ENCODE data around the gene ANAPC2.

ANAPC2 gene

GRCh38 chr9:137172901-137173795 lies 15.2 kb downstream of the ANAPC2 start:
- DNase-seq: no peak

DNA sequence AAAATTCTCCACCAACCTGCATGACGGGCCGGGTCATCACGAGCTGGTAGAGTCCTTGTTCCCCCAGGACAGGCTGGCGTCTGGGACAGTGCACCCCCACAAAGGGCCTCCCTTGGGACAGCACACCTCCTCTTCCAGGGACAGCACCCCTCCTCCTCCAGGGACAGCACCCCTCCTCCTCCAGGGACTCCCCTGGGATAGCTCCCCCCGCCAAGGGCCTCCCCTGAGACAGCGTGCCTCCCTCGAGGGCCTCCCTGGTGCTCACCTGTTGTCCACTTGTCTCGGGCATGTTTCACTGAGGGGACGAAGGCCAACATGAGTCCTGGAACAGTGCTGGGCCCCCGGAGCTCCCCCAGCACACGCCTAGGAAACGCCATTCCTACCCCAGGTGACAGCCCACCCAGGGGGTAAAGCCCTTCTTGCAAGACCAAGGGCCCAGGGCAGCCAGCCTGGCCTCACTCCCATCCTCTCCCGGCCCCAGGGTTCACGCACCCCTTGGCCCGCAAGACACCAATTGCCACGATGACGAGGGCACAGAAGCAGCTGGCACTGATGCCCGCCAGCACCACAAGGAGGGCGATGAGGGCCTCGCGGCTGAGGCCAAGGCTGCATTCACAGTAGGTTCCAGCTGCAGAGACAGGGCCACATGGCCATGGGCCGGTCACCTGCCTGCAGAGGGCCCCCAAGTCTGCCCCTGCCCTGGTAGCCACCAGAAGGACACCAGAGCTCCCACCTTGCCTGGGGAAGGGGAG lies 17.0 kb downstream of the ANAPC2 start:
- no peak for DNase-seq

- no peak for DNase-seq
Observed at GRCh38 chr9:137170486-137171148, 17.7 kb downstream of the ANAPC2 start.

- no peak for DNase-seq
Observed at GRCh38 chr9:137169896-137170358, 18.4 kb downstream of the ANAPC2 start, which contains the start of gene LRRC26. LRRC26 (minus strand) TSS chr9:137170051; CDS start chr9:137169943, 108 bp downstream.

- no peak for DNase-seq
Observed at GRCh38 chr9:137168904-137169856, 19.2 kb downstream of the ANAPC2 start.

DNA sequence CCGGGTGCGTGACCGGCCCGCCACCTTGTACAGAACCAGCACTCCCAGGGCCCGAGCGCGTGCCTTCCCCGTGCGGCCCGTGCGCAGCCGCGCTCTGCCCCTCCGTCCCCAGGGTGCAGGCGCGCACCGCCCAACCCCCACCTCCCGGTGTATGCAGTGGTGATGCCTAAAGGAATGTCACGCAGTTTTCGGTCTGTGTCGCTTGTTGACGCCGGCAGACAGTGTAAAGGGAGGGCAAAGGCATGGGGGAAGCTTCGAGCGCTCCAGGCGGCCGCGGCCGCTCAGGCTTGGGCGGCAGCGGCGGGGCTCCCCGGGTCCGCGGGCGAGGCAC lies 19.8 kb downstream of the ANAPC2 start:
- DNase-seq: no peak

DNA sequence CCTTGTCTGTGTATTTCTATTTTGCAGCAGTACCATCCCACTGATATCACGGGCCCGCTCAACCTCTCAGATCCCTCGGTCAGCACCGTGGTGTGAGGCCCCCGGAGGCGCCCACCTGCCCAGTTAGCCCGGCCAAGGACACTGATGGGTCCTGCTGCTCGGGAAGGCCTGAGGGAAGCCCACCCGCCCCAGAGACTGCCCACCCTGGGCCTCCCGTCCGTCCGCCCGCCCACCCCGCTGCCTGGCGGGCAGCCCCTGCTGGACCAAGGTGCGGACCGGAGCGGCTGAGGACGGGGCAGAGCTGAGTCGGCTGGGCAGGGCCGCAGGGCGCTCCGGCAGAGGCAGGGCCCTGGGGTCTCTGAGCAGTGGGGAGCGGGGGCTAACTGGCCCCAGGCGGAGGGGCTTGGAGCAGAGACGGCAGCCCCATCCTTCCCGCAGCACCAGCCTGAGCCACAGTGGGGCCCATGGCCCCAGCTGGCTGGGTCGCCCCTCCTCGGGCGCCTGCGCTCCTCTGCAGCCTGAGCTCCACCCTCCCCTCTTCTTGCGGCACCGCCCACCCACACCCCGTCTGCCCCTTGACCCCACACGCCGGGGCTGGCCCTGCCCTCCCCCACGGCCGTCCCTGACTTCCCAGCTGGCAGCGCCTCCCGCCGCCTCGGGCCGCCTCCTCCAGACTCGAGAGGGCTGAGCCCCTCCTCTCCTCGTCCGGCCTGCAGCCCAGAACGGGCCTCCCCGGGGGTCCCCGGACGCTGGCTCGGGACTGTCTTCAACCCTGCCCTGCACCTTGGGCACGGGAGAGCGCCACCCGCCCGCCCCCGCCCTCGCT lies 20.4 kb downstream of the ANAPC2 start:
- no peak for DNase-seq

DNA sequence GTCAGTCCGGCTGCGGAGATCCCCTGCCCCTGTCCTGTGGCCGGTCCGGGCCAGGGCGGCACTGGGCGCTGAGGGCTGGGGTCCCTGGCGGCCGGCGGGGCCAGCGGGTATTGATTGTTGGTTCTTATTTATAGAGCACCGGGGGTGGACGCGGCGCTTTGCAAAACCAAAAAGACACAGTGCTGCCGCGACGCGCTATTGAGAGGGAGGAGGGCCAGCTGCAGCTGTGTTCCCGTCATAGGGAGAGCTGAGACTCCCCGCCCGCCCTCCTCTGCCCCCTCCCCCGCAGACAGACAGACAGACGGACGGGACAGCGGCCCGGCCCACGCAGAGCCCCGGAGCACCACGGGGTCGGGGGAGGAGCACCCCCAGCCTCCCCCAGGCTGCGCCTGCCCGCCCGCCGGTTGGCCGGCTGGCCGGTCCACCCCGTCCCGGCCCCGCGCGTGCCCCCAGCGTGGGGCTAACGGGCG lies 21.0 kb downstream of the ANAPC2 start:
- no peak for DNase-seq

- DNase-seq: no peak
Observed at GRCh38 chr9:137166380-137167229, 21.8 kb downstream of the ANAPC2 start.

GRCh38 chr9:137165250-137165836 lies 23.0 kb downstream of the ANAPC2 start:
- DNase-seq: no peak

DNA sequence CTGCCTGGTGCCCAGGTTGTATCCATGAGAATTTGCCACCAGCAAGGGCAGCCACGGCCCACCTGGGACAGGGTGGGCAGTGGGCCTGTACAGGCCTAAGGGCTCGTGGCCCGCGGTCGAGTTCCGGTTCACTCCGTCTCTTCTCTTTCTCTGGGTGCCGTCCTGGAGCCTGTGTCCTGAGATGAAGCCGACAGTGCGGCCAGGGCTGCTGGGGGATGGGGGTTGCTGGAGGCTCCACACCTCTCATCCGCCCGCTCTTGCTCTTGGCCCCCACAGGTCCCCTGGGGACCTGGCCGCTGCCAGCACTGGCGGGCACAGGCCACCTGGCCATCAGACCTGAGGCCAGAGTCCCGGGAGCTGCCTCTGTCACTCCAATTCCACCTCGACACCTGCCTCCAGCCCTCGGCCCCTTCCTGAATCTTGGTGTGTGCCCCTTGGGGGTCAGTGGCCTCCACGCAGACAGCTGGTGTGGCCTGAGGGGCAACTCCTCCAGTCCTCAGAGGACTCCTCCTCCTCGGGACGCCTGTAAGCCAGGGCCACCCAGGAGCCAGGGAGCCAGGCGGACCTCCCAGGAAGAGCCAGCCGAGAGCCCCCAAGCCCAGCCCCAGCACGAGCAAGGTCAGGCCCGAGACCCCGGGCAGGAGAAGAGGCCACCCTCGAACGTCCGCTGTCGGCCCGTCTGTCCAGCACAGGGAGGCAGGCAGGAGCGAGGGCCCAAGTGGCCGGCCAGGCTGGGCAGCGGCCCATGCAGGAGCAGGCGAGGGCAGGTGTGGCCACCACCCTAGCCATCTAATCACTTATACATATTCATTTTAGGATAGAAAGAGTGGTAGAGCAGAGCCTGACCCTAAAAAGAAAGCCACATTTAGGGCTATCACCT lies 23.8 kb downstream of the ANAPC2 start:
- DNase-seq: no peak

DNA sequence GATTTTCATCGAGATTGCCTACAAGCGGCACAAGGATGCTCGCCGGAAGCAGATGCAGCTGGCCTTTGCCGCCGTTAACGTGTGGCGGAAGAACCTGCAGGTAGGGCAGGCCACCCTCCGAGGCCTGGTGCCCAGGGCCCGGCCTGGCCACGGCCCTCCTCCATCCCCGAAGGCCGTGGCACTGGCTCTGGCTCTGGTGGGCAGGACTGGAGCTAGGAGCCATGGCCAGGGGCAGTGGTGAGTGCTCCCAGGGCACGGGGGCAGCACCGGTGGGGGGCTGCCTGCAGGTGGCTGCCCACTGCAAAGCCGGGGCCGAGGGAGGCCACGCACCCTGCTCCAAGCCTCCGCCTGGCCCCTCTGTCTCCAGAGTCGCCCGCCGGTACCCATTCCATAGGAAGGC lies 24.6 kb downstream of the ANAPC2 start:
- DNase-seq: no peak

DNA sequence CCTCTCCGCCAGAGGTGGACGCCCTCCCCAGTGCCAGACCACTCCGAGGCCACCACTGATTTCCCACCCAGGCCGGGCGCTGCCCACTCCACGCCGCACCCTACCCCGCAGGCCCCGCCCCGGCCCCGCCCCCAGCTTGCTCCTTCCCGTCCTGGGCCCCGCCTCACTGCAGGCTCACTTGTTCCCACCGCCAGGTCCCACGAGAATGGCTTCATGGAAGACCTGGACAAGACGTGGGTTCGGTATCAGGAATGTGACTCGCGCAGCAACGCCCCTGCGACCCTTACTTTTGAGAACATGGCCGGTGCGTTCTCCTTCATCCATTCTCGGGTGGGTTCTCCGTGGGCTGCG lies 25.0 kb downstream of the ANAPC2 start:
- no peak for DNase-seq

DNA sequence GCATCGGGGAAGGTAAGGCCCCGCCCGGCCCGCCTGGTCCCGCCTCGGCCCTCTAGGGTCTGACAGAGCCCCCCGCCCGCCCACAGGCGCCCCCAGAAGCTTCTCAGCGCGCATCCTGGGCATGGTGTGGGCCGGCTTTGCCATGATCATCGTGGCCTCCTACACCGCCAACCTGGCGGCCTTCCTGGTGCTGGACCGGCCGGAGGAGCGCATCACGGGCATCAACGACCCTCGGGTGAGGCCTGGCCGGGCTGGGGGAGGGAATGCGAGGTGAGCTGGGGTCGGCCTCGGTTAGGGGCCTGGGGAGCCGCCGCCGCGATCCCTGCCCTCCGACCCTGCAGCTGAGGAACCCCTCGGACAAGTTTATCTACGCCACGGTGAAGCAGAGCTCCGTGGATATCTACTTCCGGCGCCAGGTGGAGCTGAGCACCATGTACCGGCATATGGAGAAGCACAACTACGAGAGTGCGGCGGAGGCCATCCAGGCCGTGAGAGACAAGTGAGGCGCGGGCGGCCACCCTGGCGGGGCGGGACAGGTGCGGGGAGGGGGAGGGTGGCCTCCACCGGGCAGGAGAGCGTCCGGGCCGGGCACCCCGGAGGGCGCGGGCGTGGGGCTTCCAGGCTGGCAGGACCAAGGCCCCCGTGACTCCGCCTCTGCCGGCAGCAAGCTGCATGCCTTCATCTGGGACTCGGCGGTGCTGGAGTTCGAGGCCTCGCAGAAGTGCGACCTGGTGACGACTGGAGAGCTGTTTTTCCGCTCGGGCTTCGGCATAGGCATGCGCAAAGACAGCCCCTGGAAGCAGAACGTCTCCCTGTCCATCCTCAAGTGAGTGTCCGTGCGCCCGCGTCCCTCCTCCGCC lies 25.6 kb downstream of the ANAPC2 start:
- DNase-seq: no peak

- no peak for DNase-seq
Observed at GRCh38 chr9:137161558-137162486, 26.5 kb downstream of the ANAPC2 start.

DNA sequence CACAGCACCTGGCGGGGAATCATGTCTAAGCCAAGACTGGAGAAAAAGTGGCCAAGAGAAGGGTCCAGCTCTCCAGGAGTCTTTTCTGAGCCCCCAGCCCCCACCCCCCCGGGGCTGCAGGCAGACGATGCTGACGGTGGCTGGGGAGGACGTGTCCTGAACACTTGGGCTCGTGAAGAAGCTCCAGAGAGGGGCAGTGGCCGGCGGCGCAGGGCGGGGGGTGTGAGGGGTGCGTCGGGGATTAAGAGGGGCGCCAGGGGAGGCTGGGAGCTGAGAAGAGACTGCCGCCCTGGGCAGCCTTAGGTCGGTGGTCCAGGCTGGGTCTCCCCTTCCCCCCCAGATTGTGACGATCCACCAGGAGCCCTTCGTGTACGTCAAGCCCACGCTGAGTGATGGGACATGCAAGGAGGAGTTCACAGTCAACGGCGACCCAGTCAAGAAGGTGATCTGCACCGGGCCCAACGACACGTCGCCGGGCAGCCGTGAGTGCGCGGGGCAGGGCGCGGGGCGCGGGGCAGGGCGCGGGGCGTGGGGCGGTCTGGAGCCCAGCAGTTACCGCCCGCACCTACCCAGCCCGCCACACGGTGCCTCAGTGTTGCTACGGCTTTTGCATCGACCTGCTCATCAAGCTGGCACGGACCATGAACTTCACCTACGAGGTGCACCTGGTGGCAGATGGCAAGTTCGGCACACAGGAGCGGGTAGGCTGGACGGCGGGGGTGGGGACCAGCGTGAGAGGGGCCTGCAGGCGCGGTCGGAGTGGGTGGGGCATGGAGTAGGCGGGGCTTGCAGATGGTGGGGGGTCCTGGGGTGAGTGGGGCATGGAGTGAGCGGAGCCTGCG lies 27.4 kb downstream of the ANAPC2 start:
- no peak for DNase-seq

Data from CD4-positive, alpha-beta T cell treated with Interleukin-17A for 1 hour (primary cell).